ENCODE results near the gene AP5B1. TPM values are rescaled to one million over a fixed set of nuclear protein-coding genes. Genes with fewer than 3 reads are reported as not detected.

Gene AP5B1
- total and polyA plus RNA-seq, 9 of the 15 experiments (the other 6 are each of a cell fraction or from before 2014, with no cell fraction given) = 0.51 to 24.2 (median 5.1) TPM

- TF ChIP-seq ZNF512 (tag; IDR thresholded peaks at IDR 0.05) (no peak), NCOA6 (IDR thresholded peaks at IDR 0.05) (no peak), ZNF280A (IDR thresholded peaks at IDR 0.05; ENCODE audit: low read depth, partially characterized antibody) (peak; percentile 96), SAFB (IDR thresholded peaks at IDR 0.05; ENCODE audit: borderline replicate concordance, low read depth, low read length) (peak; percentile 46; the same call in 1 of the 2 replicates), CAMTA2 (CRISPR knock-in tag; conservative IDR thresholded peaks at IDR 0.05) (no peak), SRSF7 (optimal IDR thresholded peaks at IDR 0.05; ENCODE audit: low read depth, low read length) (no peak), DIDO1 (tag; IDR thresholded peaks at IDR 0.05; ENCODE audit: low read depth) (no peak), ZNF584 (CRISPR knock-in tag; IDR thresholded peaks at IDR 0.05; ENCODE audit: low read depth) (no peak), MXI1 (IDR thresholded peaks at IDR 0.05; ENCODE audit: low read depth, low read length) (no peak), ATF4 (CRISPR knock-in tag; IDR thresholded peaks at IDR 0.05) (peak; percentile 35; the same call in 1 of the 2 replicates), EP400 (IDR thresholded peaks at IDR 0.05) (peak; percentile 46; the same call in 1 of the 2 replicates), NCOA1 (IDR thresholded peaks at IDR 0.05; ENCODE audit: low read depth) (no peak), RERE (CRISPR knock-in tag; IDR thresholded peaks at IDR 0.05; ENCODE audit: borderline replicate concordance) (peak; percentile 61; the same call in 1 of the 2 replicates), ZNF24 (IDR thresholded peaks at IDR 0.05) (no peak), ZNF23 (CRISPR knock-in tag; IDR thresholded peaks at IDR 0.05) (no peak), GABPB1 (CRISPR knock-in tag; IDR thresholded peaks at IDR 0.05) (peak; percentile 82), CBFA2T2 (conservative IDR thresholded peaks at IDR 0.05) (no peak), FOXK1 (CRISPR knock-in tag; IDR thresholded peaks at IDR 0.05; ENCODE audit: borderline replicate concordance) (peak; percentile 50; the same call in 1 of the 2 replicates), WHSC1 (IDR thresholded peaks at IDR 0.05; ENCODE audit: low read length) (no peak)
These were observed 632 bp downstream of the AP5B1 start (continued) for GRCh38 chr11:65779919-65780769.
